H1 (cell line): Measurements from ENCODE around the gene SLC7A7. TPM values are rescaled to one million over a fixed set of nuclear protein-coding genes. Genes with fewer than 3 reads are reported as not detected.

ENCODE experiments used
- CTCF ChIA-PET: fragments of 300-600 bp; sonication (Branson Sonifier 250); formaldehyde crosslinking; loops from one replicate; lab custom pipeline; 2021; ENCODE audit not compliant: partially characterized antibody; lab: Charles Lee
- POLR2A ChIA-PET: fragments of 300-600 bp; sonication (Branson Sonifier 250); formaldehyde crosslinking; loops from one replicate; lab custom pipeline; 2021; ENCODE audit warnings: inconsistent platforms; ENCODE audit not compliant: partially characterized antibody; lab: Charles Lee
- DNase-seq, 2 experiments: peaks; one replicate each; pipeline versions ENCODE4 v3.0.0 to v3.0.0-alpha.2; 2010 to 2022; ENCODE audit warnings: low spot score in 2 of 2, low read depth in 1 of 2, mixed read lengths in 1 of 2
- FAIRE-seq: peaks from 2 replicates; lab custom pipeline; 2011; peaks lifted over from hg19 to GRCh38; lab: Jason Lieb, UNC
- H2AFZ ChIP-seq: 2 replicates; pipeline ENCODE4 v1.8.1; 2012; ENCODE audit warnings: low read length, inconsistent platforms
- H2AK5ac ChIP-seq: 2 replicates; pipeline ENCODE4 v1.6.1; 2013; ENCODE audit warnings: low read depth, low read length
- H2BK120ac ChIP-seq: replicated peaks from 2 replicates; pipeline ENCODE3; 2013; ENCODE audit warnings: low read depth, low read length, inconsistent platforms
- H2BK12ac ChIP-seq: 2 replicates; pipeline ENCODE4 v1.6.1; 2013; ENCODE audit warnings: low read depth, low read length
- H2BK15ac ChIP-seq: 2 replicates; pipeline ENCODE4 v1.6.1; 2013; ENCODE audit warnings: low read length
- H2BK20ac ChIP-seq: 2 replicates; pipeline ENCODE4 v1.6.1; 2013; ENCODE audit warnings: low read length
- H2BK5ac ChIP-seq: 2 replicates; pipeline ENCODE4 v1.6.1; 2013; ENCODE audit warnings: low read depth, low read length
- H3K14ac ChIP-seq: 2 replicates; pipeline ENCODE4 v1.6.1; 2013; ENCODE audit warnings: inconsistent platforms; ENCODE audit not compliant: insufficient read length
- H3K18ac ChIP-seq: 2 replicates; pipeline ENCODE4 v1.6.1; 2013; ENCODE audit warnings: low read length; ENCODE audit errors: extremely low read depth
- H3K23ac ChIP-seq: 2 replicates; pipeline ENCODE4 v1.6.1; 2013; ENCODE audit warnings: inconsistent platforms; ENCODE audit not compliant: insufficient read length
- H3K23me2 ChIP-seq: 2 replicates; pipeline ENCODE4 v1.6.1; 2013; ENCODE audit warnings: low read depth, low read length
- H3K27ac ChIP-seq: 2 replicates; pipeline ENCODE4 v1.6.1; 2011; ENCODE audit warnings: low read depth, low read length, inconsistent platforms
- H3K27me3 ChIP-seq, 4 experiments: replicated peaks in 1 of 4; 1 replicate in 1 of 4; 2 replicates in 3 of 4; pipeline versions ENCODE4 v1.6.1 to v1.8.1; 2011 to 2013; ENCODE audit warnings: low read length in 3 of 4, mild to moderate bottlenecking in 3 of 4, inconsistent platforms in 2 of 4, mixed read lengths in 2 of 4, moderate library complexity in 1 of 4; ENCODE audit not compliant: control insufficient read depth in 3 of 4, insufficient read depth in 3 of 4; ENCODE audit errors: extremely low read depth in 1 of 4
- H3K36me3 ChIP-seq, 4 experiments: 2 replicates each; pipeline versions ENCODE4 v1.6.1 to v1.8.1; 2011 to 2013; ENCODE audit warnings: mild to moderate bottlenecking in 4 of 4, low read length in 3 of 4, moderate library complexity in 2 of 4, control low read depth in 1 of 4, inconsistent platforms in 1 of 4; ENCODE audit not compliant: insufficient read depth in 4 of 4, control insufficient read depth in 2 of 4
- H3K4ac ChIP-seq: replicated peaks from 2 replicates; pipeline ENCODE3; 2013; ENCODE audit warnings: low read length, low read depth, mixed read lengths, inconsistent platforms; ENCODE audit not compliant: insufficient read length
- H3K4me1 ChIP-seq, 4 experiments: replicated peaks in 1 of 4; 1 replicate in 1 of 4; 2 replicates in 3 of 4; pipeline versions ENCODE4 v1.6.1 to v1.8.1; 2011 to 2013; ENCODE audit warnings: low read length in 3 of 4, inconsistent platforms in 2 of 4, mixed read lengths in 1 of 4; ENCODE audit not compliant: insufficient read depth in 4 of 4, control insufficient read depth in 3 of 4
- H3K4me2 ChIP-seq, 2 experiments: 2 replicates each; pipeline versions ENCODE4 v1.6.1 to v1.8.1; 2011 to 2013; ENCODE audit warnings: low read depth in 2 of 2, low read length in 2 of 2, control low read depth in 1 of 2, inconsistent platforms in 1 of 2, mild to moderate bottlenecking in 1 of 2; ENCODE audit not compliant: insufficient read depth in 1 of 2
- H3K4me3 ChIP-seq, 4 experiments: fragments of 200-600, 300-600 bp in 1 of 4; sonication (generic), shearing (Covaris generic), sonication (Bioruptor Twin) in 1 of 4; 2 replicates each; pipeline versions ENCODE4 v1.5.1 to v1.8.1; 2011 to 2016; ENCODE audit warnings: low read length in 4 of 4, low read depth in 3 of 4, control low read depth in 2 of 4, inconsistent platforms in 2 of 4, mild to moderate bottlenecking in 2 of 4, mixed read lengths in 1 of 4, moderate library complexity in 1 of 4; ENCODE audit not compliant: insufficient read depth in 2 of 4; ENCODE audit errors: extremely low read depth in 1 of 4
- H3K56ac ChIP-seq: replicated peaks from 2 replicates; pipeline ENCODE3; 2013; ENCODE audit warnings: low read depth, mild to moderate bottlenecking, mixed read lengths, low read length, inconsistent platforms; ENCODE audit not compliant: insufficient read length
- H3K79me1 ChIP-seq: 2 replicates; pipeline ENCODE4 v1.6.1; 2013; ENCODE audit warnings: low read depth, low read length, control low read depth
- H3K79me2 ChIP-seq, 2 experiments: 2 replicates each; pipeline versions ENCODE4 v1.6.1 to v1.8.1; 2012 to 2013; ENCODE audit warnings: low read length in 2 of 2, mild to moderate bottlenecking in 2 of 2, inconsistent platforms in 1 of 2; ENCODE audit not compliant: insufficient read depth in 2 of 2, control insufficient read depth in 1 of 2
- H3K9ac ChIP-seq, 4 experiments: replicated peaks in 1 of 4; 1 replicate in 1 of 4; 2 replicates in 3 of 4; pipeline versions ENCODE4 v1.6.1 to v1.8.1; 2011 to 2013; ENCODE audit warnings: low read depth in 3 of 4, low read length in 3 of 4, control low read depth in 2 of 4, mild to moderate bottlenecking in 2 of 4, moderate library complexity in 2 of 4, inconsistent platforms in 1 of 4; ENCODE audit errors: extremely low read depth in 1 of 4
- H3K9me3 ChIP-seq, 2 experiments: 2 replicates each; pipeline versions ENCODE4 v1.6.1 to v1.8.1; 2012 to 2013; ENCODE audit warnings: mild to moderate bottlenecking in 2 of 2, moderate library complexity in 2 of 2, control low read depth in 1 of 2, inconsistent platforms in 1 of 2, low read depth in 1 of 2, low read length in 1 of 2, mixed read lengths in 1 of 2; ENCODE audit not compliant: insufficient read depth in 2 of 2
- H4K20me1 ChIP-seq, 2 experiments: replicated peaks in 1 of 2; 2 replicates each; pipeline versions ENCODE3 to v1.8.1; 2011 to 2013; ENCODE audit warnings: inconsistent platforms in 2 of 2, low read length in 2 of 2, mild to moderate bottlenecking in 1 of 2; ENCODE audit not compliant: insufficient read depth in 2 of 2, control insufficient read depth in 1 of 2
- H4K5ac ChIP-seq: 2 replicates; pipeline ENCODE4 v1.6.1; 2013; ENCODE audit warnings: low read length, low read depth, mixed read lengths, inconsistent platforms; ENCODE audit not compliant: insufficient read length
- H4K8ac ChIP-seq: 2 replicates; pipeline ENCODE4 v1.8.0; 2013; ENCODE audit warnings: mild to moderate bottlenecking, moderate library complexity, low read length, inconsistent platforms; ENCODE audit not compliant: insufficient read depth; ENCODE audit errors: extremely low read depth
- H4K91ac ChIP-seq: replicated peaks from 2 replicates; pipeline ENCODE3; 2013; ENCODE audit warnings: low read length, mixed read lengths, inconsistent platforms; ENCODE audit not compliant: insufficient read length
- KDM4A ChIP-seq: IDR thresholded peaks from one replicate; pipeline ENCODE4 v1.7.1; 2012; ENCODE audit warnings: low read depth, mild to moderate bottlenecking, moderate library complexity, low read length, inconsistent platforms; ENCODE audit not compliant: severe bottlenecking
- RFX5 ChIP-seq: IDR thresholded peaks from 2 replicates; pipeline ENCODE4 v1.6.1; 2011; ENCODE audit warnings: low read depth, low read length, improper control_type of control experiment, borderline replicate concordance
- RXRA ChIP-seq: IDR thresholded peaks from 2 replicates; pipeline ENCODE4 v1.6.1; 2011; ENCODE audit warnings: low read depth, mild to moderate bottlenecking, low read length, moderate library complexity; ENCODE audit not compliant: insufficient read depth
- SAP30 ChIP-seq: fragments of 300-600 bp; sonication (generic); IDR thresholded peaks from 2 replicates; pipeline ENCODE4 v1.7.1; 2012; ENCODE audit warnings: low read length, moderate library complexity, mild to moderate bottlenecking, inconsistent platforms; ENCODE audit not compliant: insufficient read depth, insufficient replicate concordance
- WGBS, 2 experiments: shearing (Covaris generic) in 1 of 2; methylation state at CpG; one replicate each; pipeline versions ENCODE4 v1.1.6 to v1.1.7; 2013 to 2015; ENCODE audit warnings: low lambda C conversion rate in 2 of 2, mixed read lengths in 2 of 2, inconsistent platforms in 1 of 2, low coverage in 1 of 2, missing lambda C conversion rate in 1 of 2; ENCODE audit not compliant: insufficient replicate concordance in 2 of 2, insufficient coverage in 1 of 2, insufficient read length in 1 of 2; ENCODE audit errors: extremely low coverage in 1 of 2, missing lambda C conversion rate in 1 of 2; 5-methylcytosine and 5-hydroxymethylcytosine counted together
- polyA plus RNA-seq, 7 experiments: library from polyadenylated mRNA; depleted of rRNA in 3 of 7; stranded (reverse) in 5 of 7; unstranded in 2 of 7; fragments of >200 nt in 5 of 7; fragments of 200-250 nt in 2 of 7; gene quantifications; 1 replicate in 5 of 7; 2 replicates in 1 of 7; 4 replicates in 1 of 7; pipeline versions ENCODE4 v1.2.1 to v1.2.3, GENCODE V29; 2011 to 2013; ENCODE audit warnings: missing spikeins in 2 of 7, mixed read lengths in 2 of 7
- total RNA-seq: library from RNA; stranded (reverse); fragmentation: NEBNext Ultra II Directional; extraction: Animal tissue kit (Norgen Biotek cat#: 25700); gene quantifications from 2 replicates; pipeline ENCODE4 v1.2.1, GENCODE V29; 2021
- TF ChIP-seq, protein P1 (sequence below): IDR thresholded peaks from 2 replicates; pipeline ENCODE4 v1.6.1; 2011; ENCODE audit warnings: low read depth, mild to moderate bottlenecking, low read length; ENCODE audit not compliant: insufficient read depth

The SLC7A7 gene
- total and polyA plus RNA-seq, 2 of the 8 experiments (the other 6 are each of a cell fraction or from before 2014, with no cell fraction given): 5.8 to 14.9 TPM

- H3K4me1 ChIP-seq: peaks cover 0 to 2% (median 0%) of the 10 kb centered on the region in 4 experiments; a peak in 2 of 7 replicates
- H3K4me2 ChIP-seq: peak overlapping the region; percentile 69 to 83
- peaks cover 20 to 34% (median 28%) of the 10 kb centered on the region in 4 experiments for H3K36me3 ChIP-seq
- H2BK15ac ChIP-seq: no peak overlapping the region
- H2BK12ac ChIP-seq: no peak overlapping the region
- no peak for DNase-seq
- no peak overlapping the region for H2BK120ac ChIP-seq
- H3K27ac ChIP-seq: 0 out of 2 replicates have a peak overlapping the region, but pooled peaks have one; percentile 91
- no peak overlapping the region for H4K91ac ChIP-seq
- TF ChIP-seq SAP30: no peak
- TF ChIP-seq, protein P1, sequence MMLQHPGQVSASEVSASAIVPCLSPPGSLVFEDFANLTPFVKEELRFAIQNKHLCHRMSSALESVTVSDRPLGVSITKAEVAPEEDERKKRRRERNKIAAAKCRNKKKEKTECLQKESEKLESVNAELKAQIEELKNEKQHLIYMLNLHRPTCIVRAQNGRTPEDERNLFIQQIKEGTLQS: no peak
- TF ChIP-seq RFX5: no peak
- TF ChIP-seq RXRA: no peak
- no peak for TF ChIP-seq KDM4A
- no peak overlapping the region for H3K14ac ChIP-seq
- no peak overlapping the region for H3K23ac ChIP-seq
- ChIA-PET CTCF (interaction anchor here (0.8 to 4.0 kb wide), 12 partner anchors 11 to 211 kb away, joined by 3 to 21 read pairs (median 6); no protein-coding TSS in a partner anchor), POLR2A (interaction anchor here (1.0 to 3.3 kb wide), 14 partner anchors 11 to 197 kb away, joined by 3 to 25 read pairs (median 6); partner anchors contain the start of genes ABHD4, MRPL52, PRMT5 and RBM23)
- H4K5ac ChIP-seq: no peak overlapping the region
- no peak overlapping the region for H2AFZ ChIP-seq
- 19% methylated on average over 6 of the region's 6 CpGs; no CpG with 5 or more reads in 1 of the 2 experiments for WGBS, 2 experiments
- peak overlapping the region in 3 of 4 experiments; percentile 87 to 90 (median 88); a peak in 6 of 7 replicates for H3K9ac ChIP-seq
- H4K8ac ChIP-seq: peak overlapping the region; percentile 84; the same call in 1 of the 2 replicates
- H2BK20ac ChIP-seq: no peak overlapping the region
- peaks cover 3 to 20% of the 10 kb centered on the region in 2 experiments; a peak in 3 of 4 replicates for H3K79me2 ChIP-seq
- no peak overlapping the region for H2AK5ac ChIP-seq
- no peaks in the 10 kb centered on the region for H3K23me2 ChIP-seq
- no peaks in the 10 kb centered on the region for H4K20me1 ChIP-seq
- H3K4me3 ChIP-seq: peak overlapping the region; percentile 87 to 97 (median 94)
- H3K79me1 ChIP-seq: peaks cover 3% of the 10 kb centered on the region
- no peak overlapping the region for H3K4ac ChIP-seq
- FAIRE-seq: no peak
- H3K27me3 ChIP-seq: no peaks in the 10 kb centered on the region
- H3K9me3 ChIP-seq: no peaks in the 10 kb centered on the region
- H3K56ac ChIP-seq: no peak overlapping the region
- H3K18ac ChIP-seq: no peak overlapping the region
- H2BK5ac ChIP-seq: peak overlapping the region; percentile 57; the same call in 1 of the 2 replicates
Observed at GRCh38 chr14:22767323-22767589, 48.0 kb downstream of the SLC7A7 start.
